Upper lobe of left lung (tissue), 6 donors: ENCODE data around the gene AKNA. TPM values are rescaled to one million over a fixed set of nuclear protein-coding genes. Genes with fewer than 3 reads are reported as not detected.

ENCODE experiments used
- ATAC-seq, 2 donors: fragments of 200-7000 bp; cut with Tn5 transposase; one replicate each; pipeline ENCODE4 v1.9.1; 2022; ENCODE audit warnings: mild to moderate bottlenecking in 2 of 2, moderate library complexity in 2 of 2; ENCODE audit not compliant: low FRiP score in 2 of 2
- DNase-seq, 2 donors: peaks; one replicate each; pipeline ENCODE4 v3.0.0-alpha.2; 2019 to 2020
- H3K27ac ChIP-seq, 4 donors: fragments of 200-600 bp; sonication (generic); one replicate each; pipeline ENCODE4 v1.5.1; 2016 to 2019
- H3K27me3 ChIP-seq, 4 donors: fragments of 200-600 bp; sonication (generic); one replicate each; pipeline ENCODE4 v1.5.1; 2017 to 2019
- H3K36me3 ChIP-seq, 4 donors: fragments of 200-600 bp; sonication (generic); one replicate each; pipeline ENCODE4 v1.5.1; 2016 to 2019
- H3K4me1 ChIP-seq, 4 donors: fragments of 200-600 bp; sonication (generic); one replicate each; pipeline ENCODE4 v1.5.1; 2018 to 2019
- H3K4me3 ChIP-seq, 4 donors: fragments of 200-600 bp; sonication (generic); one replicate each; pipeline ENCODE4 v1.5.1; 2017 to 2019; ENCODE audit warnings: mild to moderate bottlenecking in 2 of 4, moderate library complexity in 1 of 4
- H3K9me3 ChIP-seq, 4 donors: fragments of 200-600 bp; sonication (generic); one replicate each; pipeline ENCODE4 v1.5.1; 2018 to 2019
- EP300 ChIP-seq, 4 donors: sonication (generic); formaldehyde crosslinking; IDR thresholded peaks; one replicate each; pipeline ENCODE4 v1.5.1; 2017; ENCODE audit warnings: antibody characterized with exemption in 4 of 4, control low read depth in 2 of 4
- POLR2A ChIP-seq, 4 donors: fragments of 450-650 bp; IDR thresholded peaks; one replicate each; pipeline ENCODE4 v1.5.1; 2016 to 2017; ENCODE audit warnings: antibody characterized with exemption in 4 of 4, mild to moderate bottlenecking in 2 of 4
- POLR2AphosphoS5 ChIP-seq, 2 donors: sonication (generic); formaldehyde crosslinking; IDR thresholded peaks; one replicate each; pipeline ENCODE4 v1.5.1; 2017; ENCODE audit warnings: antibody characterized with exemption in 2 of 2
- WGBS, 2 donors: methylation state at CpG; one replicate each; pipeline ENCODE4 v1.1.5; 2017 to 2018; 5-methylcytosine and 5-hydroxymethylcytosine counted together
- total RNA-seq, 6 donors: library from RNA; depleted of rRNA in 4 of 6; stranded (reverse); fragments of >200 nt in 4 of 6; gene quantifications; one replicate each; pipeline versions ENCODE4 v1.1.0 to v1.2.1, GENCODE V29; 2016 to 2021
- TF ChIP-seq, protein P1 (sequence below), 6 experiments: fragments of 450-650 bp in 4 of 6; fragments of 200-600 bp in 2 of 6; sonication (generic) in 2 of 6; IDR thresholded peaks; one replicate each; pipeline ENCODE4 v1.5.1; 2016 to 2019; ENCODE audit warnings: antibody characterized with exemption in 6 of 6
- donor health status: DM: no; HTN: no; CAD: no; lungs with moderate emphysema.
- donor health status: DM: no; HTN: yes; CAD: no; lungs with severe emphysema.

AKNA gene
- total RNA-seq, 6 donors from 2014 or later, result 38.3 to 152 (median 61.5) TPM

GRCh38 chr9:114375386-114376175, 12.2 kb downstream of the AKNA start:
- TF ChIP-seq POLR2A (IDR thresholded peaks at IDR 0.05) (no peak), EP300 (IDR thresholded peaks at IDR 0.05) (no peak)
- 83 to 88% methylated on average over 9 of the region's 9 CpGs for WGBS, 2 donors
- Histone ChIP-seq H3K27ac (peak overlapping the region in 2 of 4 donors; percentile 46 to 88), H3K36me3 (peaks cover 17 to 77% (median 36%) of the 10 kb centered on the region in 4 donors), H3K4me1 (peaks cover 26 to 54% (median 44%) of the 10 kb centered on the region in 4 donors), H3K4me3 (no peak overlapping the region), H3K9me3 (no peaks in the 10 kb centered on the region), H3K27me3 (no peaks in the 10 kb centered on the region)
- ATAC-seq, result no peak
- DNase-seq, result no peak

GRCh38 chr9:114374936-114375335, 12.8 kb downstream of the AKNA start:
- 76 to 82% methylated on average over 9 of the region's 9 CpGs for WGBS, 2 donors
- peak overlapping the region in 1 of 4 donors; percentile 88 for H3K27ac ChIP-seq
- peaks cover 31 to 58% (median 46%) of the 10 kb centered on the region in 4 donors for H3K4me1 ChIP-seq
- DNase-seq (no peak), ATAC-seq (no peak)
- TF ChIP-seq, protein P1, sequence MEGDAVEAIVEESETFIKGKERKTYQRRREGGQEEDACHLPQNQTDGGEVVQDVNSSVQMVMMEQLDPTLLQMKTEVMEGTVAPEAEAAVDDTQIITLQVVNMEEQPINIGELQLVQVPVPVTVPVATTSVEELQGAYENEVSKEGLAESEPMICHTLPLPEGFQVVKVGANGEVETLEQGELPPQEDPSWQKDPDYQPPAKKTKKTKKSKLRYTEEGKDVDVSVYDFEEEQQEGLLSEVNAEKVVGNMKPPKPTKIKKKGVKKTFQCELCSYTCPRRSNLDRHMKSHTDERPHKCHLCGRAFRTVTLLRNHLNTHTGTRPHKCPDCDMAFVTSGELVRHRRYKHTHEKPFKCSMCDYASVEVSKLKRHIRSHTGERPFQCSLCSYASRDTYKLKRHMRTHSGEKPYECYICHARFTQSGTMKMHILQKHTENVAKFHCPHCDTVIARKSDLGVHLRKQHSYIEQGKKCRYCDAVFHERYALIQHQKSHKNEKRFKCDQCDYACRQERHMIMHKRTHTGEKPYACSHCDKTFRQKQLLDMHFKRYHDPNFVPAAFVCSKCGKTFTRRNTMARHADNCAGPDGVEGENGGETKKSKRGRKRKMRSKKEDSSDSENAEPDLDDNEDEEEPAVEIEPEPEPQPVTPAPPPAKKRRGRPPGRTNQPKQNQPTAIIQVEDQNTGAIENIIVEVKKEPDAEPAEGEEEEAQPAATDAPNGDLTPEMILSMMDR (IDR thresholded peaks at IDR 0.05), result no peak
- TF ChIP-seq POLR2AphosphoS5 (IDR thresholded peaks at IDR 0.05) (no peak), EP300 (IDR thresholded peaks at IDR 0.05) (no peak), POLR2A (IDR thresholded peaks at IDR 0.05) (no peak)
- peaks cover 17 to 77% (median 35%) of the 10 kb centered on the region in 4 donors for H3K36me3 ChIP-seq
- no peaks in the 10 kb centered on the region for H3K9me3 ChIP-seq
- no peak overlapping the region for H3K4me3 ChIP-seq
- no peaks in the 10 kb centered on the region for H3K27me3 ChIP-seq

DNA sequence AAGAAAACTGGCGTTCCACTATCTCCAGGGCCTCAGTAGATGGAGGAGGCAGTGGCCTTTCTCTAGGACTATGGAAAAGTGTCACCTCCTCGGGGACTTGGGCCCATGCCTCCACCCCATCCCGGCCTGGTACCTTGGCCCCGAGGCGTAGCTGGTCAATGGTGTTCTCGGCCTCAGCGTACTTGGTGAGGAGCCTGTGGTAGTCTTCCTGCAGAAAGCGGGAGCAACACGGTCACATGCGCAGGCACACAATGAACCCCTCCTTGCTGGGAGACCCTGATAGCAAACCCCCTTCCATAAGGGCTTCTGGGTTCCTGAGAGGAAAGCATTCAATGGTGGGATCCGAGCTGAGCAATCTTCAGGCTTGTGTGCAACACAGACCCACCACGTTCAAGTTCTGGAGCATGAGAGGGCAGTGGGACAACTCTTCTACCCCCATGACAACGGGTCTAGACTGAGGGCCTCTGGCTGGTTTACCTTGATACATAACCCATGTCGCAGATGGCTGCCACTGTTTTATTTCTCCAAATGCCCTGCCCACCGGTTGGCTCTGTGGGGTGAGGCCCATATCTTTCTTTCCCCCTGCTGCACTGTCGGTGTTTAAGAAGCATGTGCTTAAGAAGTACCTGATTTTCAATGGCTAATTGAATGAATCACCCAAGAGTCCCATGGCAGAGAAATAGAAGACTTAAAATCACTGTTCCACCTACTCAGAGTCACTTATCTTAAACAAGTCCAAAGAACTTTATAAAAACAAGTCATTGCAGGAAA, 13.6 kb downstream of the AKNA start:
- H3K36me3 ChIP-seq, result peaks cover 10 to 76% (median 28%) of the 10 kb centered on the region in 4 donors
- WGBS, 2 donors, result 87 to 95% methylated on average over 15 to 16 of the region's 16 CpGs
- DNase-seq (no peak), ATAC-seq (no peak)
- H3K9me3 ChIP-seq, result no peaks in the 10 kb centered on the region
- peaks cover 33 to 58% (median 42%) of the 10 kb centered on the region in 4 donors for H3K4me1 ChIP-seq
- H3K27me3 ChIP-seq, result no peaks in the 10 kb centered on the region
- TF ChIP-seq, protein P1 (IDR thresholded peaks at IDR 0.05), result no peak
- no peak for TF ChIP-seq EP300 (IDR thresholded peaks at IDR 0.05)
- TF ChIP-seq POLR2A (IDR thresholded peaks at IDR 0.05), result no peak
- TF ChIP-seq POLR2AphosphoS5 (IDR thresholded peaks at IDR 0.05), result no peak
- peak overlapping the region in 3 of 4 donors; percentile 85 to 88 (median 87) for H3K27ac ChIP-seq
- no peak overlapping the region for H3K4me3 ChIP-seq

- H3K27me3 ChIP-seq, result no peaks in the 10 kb centered on the region
- 25 to 37% methylated on average over 7 to 9 of the region's 9 CpGs for WGBS, 2 donors
- TF ChIP-seq POLR2AphosphoS5 (IDR thresholded peaks at IDR 0.05), result peak; percentile 69 to 77
- peak in 1 of 4 donors; percentile 6 for TF ChIP-seq EP300 (IDR thresholded peaks at IDR 0.05)
- TF ChIP-seq POLR2A (IDR thresholded peaks at IDR 0.05), result peak in 1 of 4 donors; percentile 23
- TF ChIP-seq, protein P1 (IDR thresholded peaks at IDR 0.05), result no peak
- peak; percentile 79 to 86 for ATAC-seq
- peak in 1 of 2 donors; percentile 90 for DNase-seq
- peak overlapping the region; percentile 78 to 88 (median 86) for H3K27ac ChIP-seq
- H3K36me3 ChIP-seq, result peaks cover 14 to 73% (median 30%) of the 10 kb centered on the region in 4 donors
- H3K4me1 ChIP-seq, result peaks cover 34 to 58% (median 41%) of the 10 kb centered on the region in 4 donors
- no peaks in the 10 kb centered on the region for H3K9me3 ChIP-seq
- H3K4me3 ChIP-seq, result no peak overlapping the region
Measured at GRCh38 chr9:114372921-114373448, 14.8 kb downstream of the AKNA start.
